Hematopoietic multipotent progenitor cell treated with erythropoietin and hydrocortisone succinate and interleukin-3 and kit ligand, for 6 days (in vitro differentiated cells): ENCODE results near the gene HBS1L.

Source experiments
- DNase-seq: peaks from one replicate; pipeline ENCODE4 v3.0.0-alpha.2; 2015

The HBS1L gene

GRCh38 chr6:135033238-135033637, 21.4 kb downstream of the HBS1L start:
- DNase-seq: no peak

- DNase-seq: no peak
Measured at GRCh38 chr6:135030532-135031178, 24.0 kb downstream of the HBS1L start.

- no peak for DNase-seq
Measured at GRCh38 chr6:135030056-135030473, 24.6 kb downstream of the HBS1L start.

GRCh38 chr6:135025775-135026174, 28.8 kb downstream of the HBS1L start:
- DNase-seq: no peak

- no peak for DNase-seq
Measured at GRCh38 chr6:135025175-135025574, 29.4 kb downstream of the HBS1L start.

GRCh38 chr6:135022050-135022697, 32.4 kb downstream of the HBS1L start:
- DNase-seq: no peak

GRCh38 chr6:135021310-135022049, 33.1 kb downstream of the HBS1L start:
- no peak for DNase-seq

- DNase-seq: peak; percentile 52
Measured at GRCh38 chr6:135018941-135019340, 35.7 kb downstream of the HBS1L start.

GRCh38 chr6:135018052-135018451, 36.6 kb downstream of the HBS1L start:
- DNase-seq: no peak

GRCh38 chr6:135014353-135014832, 40.2 kb downstream of the HBS1L start:
- peak; percentile 55 for DNase-seq

GRCh38 chr6:135013211-135013610, 41.4 kb downstream of the HBS1L start:
- DNase-seq: no peak

GRCh38 chr6:135012764-135013163, 41.9 kb downstream of the HBS1L start:
- DNase-seq: no peak

GRCh38 chr6:135012349-135012748, 42.3 kb downstream of the HBS1L start:
- peak; percentile 47 for DNase-seq

GRCh38 chr6:135008941-135009290, 45.7 kb downstream of the HBS1L start:
- no peak for DNase-seq

- no peak for DNase-seq
Measured at GRCh38 chr6:135008072-135008940, 46.3 kb downstream of the HBS1L start.

- DNase-seq: no peak
Measured at GRCh38 chr6:135006386-135006914, 48.2 kb downstream of the HBS1L start.

GRCh38 chr6:135004399-135004798, 50.2 kb downstream of the HBS1L start:
- DNase-seq: no peak

GRCh38 chr6:135002974-135003703, 51.5 kb downstream of the HBS1L start:
- DNase-seq: no peak

GRCh38 chr6:135002229-135002844, 52.3 kb downstream of the HBS1L start:
- peak; percentile 70 for DNase-seq

- no peak for DNase-seq
Measured at GRCh38 chr6:134999107-134999506, 55.5 kb downstream of the HBS1L start.
